ENCODE data around the gene ZNF239. TPM values are rescaled to one million over a fixed set of nuclear protein-coding genes. Genes with fewer than 3 reads are reported as not detected.
A peak's percentile ranks its signal among the peaks of the same experiment; 100 is the strongest.

Gene ZNF239
- polyA plus RNA-seq, 2 of the 4 experiments (the other 2 are of a cell fraction) = 3.2 to 4.7 TPM

DNA sequence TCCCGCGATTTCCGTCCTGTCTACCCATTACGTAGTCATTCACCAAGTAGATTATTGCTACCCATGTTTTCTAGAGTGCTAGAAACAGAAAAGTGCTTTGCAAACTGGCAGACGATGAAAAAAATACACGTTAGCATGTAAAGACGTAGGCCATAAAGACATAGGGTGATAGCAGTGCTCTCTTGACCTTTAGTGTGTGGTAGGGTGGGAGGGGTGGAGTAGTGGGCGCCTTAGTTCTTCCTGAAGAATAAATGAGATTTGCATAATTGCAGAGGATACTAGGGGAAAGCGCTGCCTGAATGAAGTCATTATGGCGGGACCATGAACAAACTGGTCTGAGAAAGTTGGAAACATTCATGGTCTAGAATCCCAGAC is 32.8 kb upstream of the ZNF239 start:
- H3K4me3 ChIP-seq = peak overlapping the region; percentile 92
- peak overlapping the region in 1 of 2 experiments; percentile 92; a peak in 3 of 6 replicates for H3K27ac ChIP-seq
- no peak for TF ChIP-seq TP53 (CRISPR knock-in tag; IDR thresholded peaks at IDR 0.05)
- TF ChIP-seq PHF8 (IDR thresholded peaks at IDR 0.05; ENCODE audit: borderline replicate concordance, low read depth) = no peak
- no peak for TF ChIP-seq NFE2L2 (conservative IDR thresholded peaks at IDR 0.05; ENCODE audit: low read length)
- TF ChIP-seq ZC3H11A (IDR thresholded peaks at IDR 0.05) = no peak
- TF ChIP-seq CBX8 (IDR thresholded peaks at IDR 0.05) = no peak
- no peak for TF ChIP-seq POLR2A (IDR thresholded peaks at IDR 0.05; ENCODE audit: low read length)
- TF ChIP-seq, protein P1, sequence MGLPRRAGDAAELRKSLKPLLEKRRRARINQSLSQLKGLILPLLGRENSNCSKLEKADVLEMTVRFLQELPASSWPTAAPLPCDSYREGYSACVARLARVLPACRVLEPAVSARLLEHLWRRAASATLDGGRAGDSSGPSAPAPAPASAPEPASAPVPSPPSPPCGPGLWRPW (IDR thresholded peaks at IDR 0.05) = no peak
- WGBS (ENCODE audit: missing lambda C conversion rate) = 95% methylated on average over 10 of the region's 10 CpGs
- ATAC-seq (no peak), FAIRE-seq (no peak), DNase-seq (ENCODE audit: low read depth in 1 of 2, low spot score in 1 of 2) (no peak)
- ChIA-PET CTCF (interaction anchor here (0.8 kb wide), 1 partner anchor 18 kb away, joined by 3 read pairs; no protein-coding TSS in a partner anchor), POLR2A (interaction anchor here (1.1 kb wide), 1 partner anchor 42 kb away, joined by 4 read pairs; the partner anchor contains the start of gene ZNF32)
- H3K4me2 ChIP-seq = peak overlapping the region; percentile 89
- H3K4me1 ChIP-seq = no peaks in the 10 kb centered on the region
- H3K9me3 ChIP-seq = peaks cover 19% of the 10 kb centered on the region

DNA sequence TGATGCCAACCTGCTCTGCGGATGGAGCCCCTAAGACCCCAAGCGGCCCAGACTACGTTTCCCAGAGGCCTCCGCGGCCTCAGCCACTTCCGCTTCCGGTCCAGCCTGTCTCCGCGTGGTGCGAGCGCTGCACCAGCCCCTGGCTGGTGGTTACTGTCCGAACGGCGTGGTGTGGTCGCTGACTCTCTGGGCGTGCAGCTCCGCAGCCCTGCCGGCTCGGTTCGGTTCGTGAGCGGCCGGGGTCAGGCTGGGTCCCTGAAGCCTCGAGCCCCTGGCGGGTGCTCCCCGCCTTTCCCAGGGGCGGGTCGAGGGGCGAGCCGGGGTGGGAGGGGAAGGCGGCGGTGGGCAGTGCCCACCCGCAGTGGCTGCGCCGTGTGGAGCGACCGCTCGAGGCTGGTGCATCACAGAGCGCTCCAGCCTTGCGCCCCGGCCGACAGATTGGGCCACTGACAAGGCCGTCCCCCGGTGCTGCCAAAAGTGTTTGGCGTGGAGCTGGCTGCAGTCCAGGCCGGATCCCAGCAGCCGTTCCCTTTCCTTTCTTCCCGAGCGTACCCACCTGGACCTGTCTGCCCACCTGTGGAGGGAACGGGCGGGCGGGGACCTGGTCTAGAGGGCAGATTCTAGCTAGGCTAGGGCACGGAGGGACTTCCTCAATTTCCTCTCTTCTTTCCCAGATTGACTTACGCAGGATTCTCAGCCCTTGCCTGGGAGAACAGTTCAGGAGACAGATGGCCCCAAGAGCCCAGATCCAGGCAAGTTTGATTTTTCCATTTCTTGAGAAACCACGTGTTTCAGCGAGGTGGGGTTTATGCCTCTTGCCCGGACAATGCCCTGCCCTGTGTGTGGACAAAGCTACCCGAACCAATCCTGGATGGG is 32.1 kb upstream of the ZNF239 start, which contains the start of gene ZNF485:
ZNF485 (plus strand) TSS at position 116 of the 876 bp plus-strand sequence; CDS start at position 729, 613 bp downstream.
- CTCF ChIA-PET = interaction anchor here (0.8 kb wide), 1 partner anchor 17 kb away, joined by 3 read pairs; no protein-coding TSS in a partner anchor
- peak within 1 kb of the TSS; percentile 92 for H3K4me3 ChIP-seq
- no peak for FAIRE-seq
- TF ChIP-seq ZNF302 (CRISPR knock-in tag; IDR thresholded peaks at IDR 0.05) = no peak
- peak; percentile 51; the same call in 1 of the 2 replicates for TF ChIP-seq MYC (IDR thresholded peaks at IDR 0.05; ENCODE audit: borderline replicate concordance, low read length)
- no peak for TF ChIP-seq KDM5A (IDR thresholded peaks at IDR 0.05)
- TF ChIP-seq NPAS2 (CRISPR knock-in tag; IDR thresholded peaks at IDR 0.05; ENCODE audit: borderline replicate concordance) = no peak
- TF ChIP-seq, protein P2, sequence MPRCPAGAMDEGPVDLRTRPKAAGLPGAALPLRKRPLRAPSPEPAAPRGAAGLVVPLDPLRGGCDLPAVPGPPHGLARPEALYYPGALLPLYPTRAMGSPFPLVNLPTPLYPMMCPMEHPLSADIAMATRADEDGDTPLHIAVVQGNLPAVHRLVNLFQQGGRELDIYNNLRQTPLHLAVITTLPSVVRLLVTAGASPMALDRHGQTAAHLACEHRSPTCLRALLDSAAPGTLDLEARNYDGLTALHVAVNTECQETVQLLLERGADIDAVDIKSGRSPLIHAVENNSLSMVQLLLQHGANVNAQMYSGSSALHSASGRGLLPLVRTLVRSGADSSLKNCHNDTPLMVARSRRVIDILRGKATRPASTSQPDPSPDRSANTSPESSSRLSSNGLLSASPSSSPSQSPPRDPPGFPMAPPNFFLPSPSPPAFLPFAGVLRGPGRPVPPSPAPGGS (IDR thresholded peaks at IDR 0.05) = 0 out of 3 replicates have a peak, but pooled peaks have one; percentile 24
- TF ChIP-seq, protein P3, sequence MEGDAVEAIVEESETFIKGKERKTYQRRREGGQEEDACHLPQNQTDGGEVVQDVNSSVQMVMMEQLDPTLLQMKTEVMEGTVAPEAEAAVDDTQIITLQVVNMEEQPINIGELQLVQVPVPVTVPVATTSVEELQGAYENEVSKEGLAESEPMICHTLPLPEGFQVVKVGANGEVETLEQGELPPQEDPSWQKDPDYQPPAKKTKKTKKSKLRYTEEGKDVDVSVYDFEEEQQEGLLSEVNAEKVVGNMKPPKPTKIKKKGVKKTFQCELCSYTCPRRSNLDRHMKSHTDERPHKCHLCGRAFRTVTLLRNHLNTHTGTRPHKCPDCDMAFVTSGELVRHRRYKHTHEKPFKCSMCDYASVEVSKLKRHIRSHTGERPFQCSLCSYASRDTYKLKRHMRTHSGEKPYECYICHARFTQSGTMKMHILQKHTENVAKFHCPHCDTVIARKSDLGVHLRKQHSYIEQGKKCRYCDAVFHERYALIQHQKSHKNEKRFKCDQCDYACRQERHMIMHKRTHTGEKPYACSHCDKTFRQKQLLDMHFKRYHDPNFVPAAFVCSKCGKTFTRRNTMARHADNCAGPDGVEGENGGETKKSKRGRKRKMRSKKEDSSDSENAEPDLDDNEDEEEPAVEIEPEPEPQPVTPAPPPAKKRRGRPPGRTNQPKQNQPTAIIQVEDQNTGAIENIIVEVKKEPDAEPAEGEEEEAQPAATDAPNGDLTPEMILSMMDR (IDR thresholded peaks at IDR 0.05) = no peak
- TF ChIP-seq BHLHE40 (IDR thresholded peaks at IDR 0.05; ENCODE audit: low read depth, low read length) = no peak
- TF ChIP-seq, protein P4, sequence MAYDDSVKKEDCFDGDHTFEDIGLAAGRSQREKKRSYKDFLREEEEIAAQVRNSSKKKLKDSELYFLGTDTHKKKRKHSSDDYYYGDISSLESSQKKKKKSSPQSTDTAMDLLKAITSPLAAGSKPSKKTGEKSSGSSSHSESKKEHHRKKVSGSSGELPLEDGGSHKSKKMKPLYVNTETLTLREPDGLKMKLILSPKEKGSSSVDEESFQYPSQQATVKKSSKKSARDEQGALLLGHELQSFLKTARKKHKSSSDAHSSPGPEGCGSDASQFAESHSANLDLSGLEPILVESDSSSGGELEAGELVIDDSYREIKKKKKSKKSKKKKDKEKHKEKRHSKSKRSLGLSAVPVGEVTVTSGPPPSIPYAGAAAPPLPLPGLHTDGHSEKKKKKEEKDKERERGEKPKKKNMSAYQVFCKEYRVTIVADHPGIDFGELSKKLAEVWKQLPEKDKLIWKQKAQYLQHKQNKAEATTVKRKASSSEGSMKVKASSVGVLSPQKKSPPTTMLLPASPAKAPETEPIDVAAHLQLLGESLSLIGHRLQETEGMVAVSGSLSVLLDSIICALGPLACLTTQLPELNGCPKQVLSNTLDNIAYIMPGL (CRISPR knock-in tag; IDR thresholded peaks at IDR 0.05; ENCODE audit: borderline replicate concordance) = no peak
- TF ChIP-seq HOXB5 (CRISPR knock-in tag; IDR thresholded peaks at IDR 0.05) = no peak
- TF ChIP-seq, protein P5, sequence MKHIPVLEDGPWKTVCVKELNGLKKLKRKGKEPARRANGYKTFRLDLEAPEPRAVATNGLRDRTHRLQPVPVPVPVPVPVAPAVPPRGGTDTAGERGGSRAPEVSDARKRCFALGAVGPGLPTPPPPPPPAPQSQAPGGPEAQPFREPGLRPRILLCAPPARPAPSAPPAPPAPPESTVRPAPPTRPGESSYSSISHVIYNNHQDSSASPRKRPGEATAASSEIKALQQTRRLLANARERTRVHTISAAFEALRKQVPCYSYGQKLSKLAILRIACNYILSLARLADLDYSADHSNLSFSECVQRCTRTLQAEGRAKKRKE (CRISPR knock-in tag; IDR thresholded peaks at IDR 0.05; ENCODE audit: low read depth) = no peak
- peak; percentile 31 to 61; a peak in 2 of 5 replicates for TF ChIP-seq JUN (IDR thresholded peaks at IDR 0.05)
- TF ChIP-seq RFX5 (IDR thresholded peaks at IDR 0.05) = no peak
- TF ChIP-seq, protein P6, sequence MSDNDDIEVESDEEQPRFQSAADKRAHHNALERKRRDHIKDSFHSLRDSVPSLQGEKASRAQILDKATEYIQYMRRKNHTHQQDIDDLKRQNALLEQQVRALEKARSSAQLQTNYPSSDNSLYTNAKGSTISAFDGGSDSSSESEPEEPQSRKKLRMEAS (IDR thresholded peaks at IDR 0.05) = peak; percentile 97
- TF ChIP-seq, protein P7, sequence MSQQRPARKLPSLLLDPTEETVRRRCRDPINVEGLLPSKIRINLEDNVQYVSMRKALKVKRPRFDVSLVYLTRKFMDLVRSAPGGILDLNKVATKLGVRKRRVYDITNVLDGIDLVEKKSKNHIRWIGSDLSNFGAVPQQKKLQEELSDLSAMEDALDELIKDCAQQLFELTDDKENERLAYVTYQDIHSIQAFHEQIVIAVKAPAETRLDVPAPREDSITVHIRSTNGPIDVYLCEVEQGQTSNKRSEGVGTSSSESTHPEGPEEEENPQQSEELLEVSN (IDR thresholded peaks at IDR 0.05; ENCODE audit: borderline replicate concordance, low read depth) = peak; percentile 86
- no peak for TF ChIP-seq RCOR1 (IDR thresholded peaks at IDR 0.05; ENCODE audit: low read depth, low read length)
- no peak for TF ChIP-seq ESRRA (IDR thresholded peaks at IDR 0.05; ENCODE audit: borderline replicate concordance, low read length)
- no peak for TF ChIP-seq EHF (CRISPR knock-in tag; IDR thresholded peaks at IDR 0.05)
- TF ChIP-seq EHMT2 (IDR thresholded peaks at IDR 0.05; ENCODE audit: low read depth) = no peak
- peak; percentile 49; the same call in 1 of the 2 replicates for TF ChIP-seq PHF8 (IDR thresholded peaks at IDR 0.05; ENCODE audit: borderline replicate concordance, low read depth)
- no peak for TF ChIP-seq FOSL2 (IDR thresholded peaks at IDR 0.05)
- TF ChIP-seq FOSL2 (CRISPR knock-in tag; IDR thresholded peaks at IDR 0.05) = no peak
- TF ChIP-seq HEYL (CRISPR knock-in tag; IDR thresholded peaks at IDR 0.05) = no peak
- no peak for TF ChIP-seq EP300 (IDR thresholded peaks at IDR 0.05)
- TF ChIP-seq, protein P1 (IDR thresholded peaks at IDR 0.05) = no peak

More for the DNA sequence above, 32.1 kb upstream of the ZNF239 start, which contains the start of gene ZNF485:
- DNase-seq (ENCODE audit: low read depth in 1 of 2, low spot score in 1 of 2) (peak; percentile 58 to 72), ATAC-seq (peak; percentile 98)
- H3K4me2 ChIP-seq = peak within 1 kb of the TSS; percentile 89
- H3K9me3 ChIP-seq = peaks cover 19% of the 10 kb centered on the region
- H3K4me1 ChIP-seq = no peaks in the 10 kb centered on the region
- H3K27ac ChIP-seq = peak within 1 kb of the TSS; percentile 83 to 92
- 15% methylated on average over 35 of the region's 58 CpGs for whole genome bisulfite sequencing (ENCODE audit: missing lambda C conversion rate)
- POLR2A ChIA-PET = interaction anchor here (1.1 kb wide), 1 partner anchor 42 kb away, joined by 4 read pairs; the partner anchor contains the start of gene ZNF32
